ENCODE measurements around the gene CACNA1B.

DNA sequence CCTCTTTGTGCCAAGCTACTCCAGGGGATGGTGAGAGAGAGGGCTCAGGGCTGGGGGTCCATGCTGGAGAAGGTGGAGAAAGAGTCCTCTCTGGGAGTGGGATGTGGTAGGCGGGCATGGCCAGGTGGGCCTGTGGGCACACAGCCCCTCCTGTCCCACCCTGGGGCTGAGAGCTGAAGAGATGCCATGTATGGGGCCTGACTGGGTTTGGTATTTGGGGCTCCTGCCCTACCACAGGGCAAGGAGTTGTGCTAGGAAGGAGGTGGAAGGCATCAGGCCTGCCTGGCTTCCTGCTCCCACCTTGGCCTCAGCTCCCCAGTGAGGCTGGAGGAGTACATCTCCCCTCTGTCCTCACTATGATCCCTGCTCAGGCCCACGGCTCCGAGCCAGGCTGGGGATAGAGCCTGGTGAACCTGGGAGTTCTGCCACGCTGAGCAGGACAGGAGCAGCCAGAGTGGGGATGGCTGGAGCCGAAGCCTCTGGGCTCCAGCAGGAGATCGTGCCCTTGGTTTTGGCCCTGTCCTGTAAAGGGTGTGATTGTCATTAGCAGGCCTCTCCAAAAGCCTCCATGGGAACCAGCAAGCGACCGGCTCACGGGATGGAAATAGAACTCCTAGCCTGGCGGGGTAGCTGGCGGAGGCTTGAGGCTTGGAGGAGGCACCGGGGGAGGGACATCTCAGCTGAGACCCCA lies 75.5 kb downstream of the CACNA1B start:
- TF ChIP-seq, protein P1, sequence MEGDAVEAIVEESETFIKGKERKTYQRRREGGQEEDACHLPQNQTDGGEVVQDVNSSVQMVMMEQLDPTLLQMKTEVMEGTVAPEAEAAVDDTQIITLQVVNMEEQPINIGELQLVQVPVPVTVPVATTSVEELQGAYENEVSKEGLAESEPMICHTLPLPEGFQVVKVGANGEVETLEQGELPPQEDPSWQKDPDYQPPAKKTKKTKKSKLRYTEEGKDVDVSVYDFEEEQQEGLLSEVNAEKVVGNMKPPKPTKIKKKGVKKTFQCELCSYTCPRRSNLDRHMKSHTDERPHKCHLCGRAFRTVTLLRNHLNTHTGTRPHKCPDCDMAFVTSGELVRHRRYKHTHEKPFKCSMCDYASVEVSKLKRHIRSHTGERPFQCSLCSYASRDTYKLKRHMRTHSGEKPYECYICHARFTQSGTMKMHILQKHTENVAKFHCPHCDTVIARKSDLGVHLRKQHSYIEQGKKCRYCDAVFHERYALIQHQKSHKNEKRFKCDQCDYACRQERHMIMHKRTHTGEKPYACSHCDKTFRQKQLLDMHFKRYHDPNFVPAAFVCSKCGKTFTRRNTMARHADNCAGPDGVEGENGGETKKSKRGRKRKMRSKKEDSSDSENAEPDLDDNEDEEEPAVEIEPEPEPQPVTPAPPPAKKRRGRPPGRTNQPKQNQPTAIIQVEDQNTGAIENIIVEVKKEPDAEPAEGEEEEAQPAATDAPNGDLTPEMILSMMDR (IDR thresholded peaks at IDR 0.05) = no peak
- TF ChIP-seq POLR2AphosphoS5 (IDR thresholded peaks at IDR 0.05) (no peak), EP300 (IDR thresholded peaks at IDR 0.05) (no peak)

All from gastroesophageal sphincter (tissue), 3 donors.